Hepatocyte (in vitro differentiated cells): ENCODE measurements around the gene NHEJ1. TPM values are rescaled to one million over a fixed set of nuclear protein-coding genes. Genes with fewer than 3 reads are reported as not detected.

Source experiments
- DNase-seq: peaks from one replicate; pipeline ENCODE4 v3.0.0-alpha.2; 2016; ENCODE audit warnings: low spot score
- H2AFZ ChIP-seq: fragments of 200-600 bp; sonication (generic); 2 replicates; pipeline ENCODE4 v1.6.0; 2016; ENCODE audit warnings: antibody characterized with exemption, mild to moderate bottlenecking
- H3K27ac ChIP-seq: fragments of 200-600 bp; sonication (generic); 2 replicates; pipeline ENCODE4 v1.5.1; 2016; ENCODE audit warnings: mild to moderate bottlenecking
- H3K27me3 ChIP-seq: fragments of 200-600 bp; sonication (generic); 2 replicates; pipeline ENCODE4 v1.6.1; 2016
- H3K36me3 ChIP-seq: fragments of 200-600 bp; sonication (generic); replicated peaks from 2 replicates; pipeline ENCODE4 v1.5.1; 2016; ENCODE audit warnings: low read depth; ENCODE audit not compliant: insufficient read depth
- H3K4me1 ChIP-seq: fragments of 200-600 bp; sonication (generic); 2 replicates; pipeline ENCODE4 v1.5.1; 2016; ENCODE audit warnings: mild to moderate bottlenecking, moderate library complexity; ENCODE audit not compliant: insufficient read depth
- H3K4me2 ChIP-seq: fragments of 200-600 bp; sonication (generic); 2 replicates; pipeline ENCODE4 v1.6.0; 2016
- H3K4me3 ChIP-seq: fragments of 200-600 bp; sonication (generic); 2 replicates; pipeline ENCODE4 v1.5.1; 2016; ENCODE audit warnings: mild to moderate bottlenecking
- H3K79me2 ChIP-seq: fragments of 200-600 bp; sonication (generic); 2 replicates; pipeline ENCODE4 v1.6.0; 2017; ENCODE audit warnings: mild to moderate bottlenecking
- H3K9me2 ChIP-seq: fragments of 200-600 bp; sonication (generic); replicated peaks from 2 replicates; pipeline ENCODE4 v1.6.0; 2017; ENCODE audit warnings: mild to moderate bottlenecking; ENCODE audit not compliant: insufficient read depth
- H3K9me3 ChIP-seq: fragments of 200-600 bp; sonication (generic); 2 replicates; pipeline ENCODE4 v1.5.1; 2016; ENCODE audit warnings: low read depth, mild to moderate bottlenecking
- H4K20me1 ChIP-seq: fragments of 200-600 bp; sonication (generic); 2 replicates; pipeline ENCODE4 v1.6.0; 2016; ENCODE audit warnings: mild to moderate bottlenecking; ENCODE audit not compliant: insufficient read depth, poor library complexity, severe bottlenecking
- CTCF ChIP-seq: fragments of 200-600 bp; sonication (generic); IDR thresholded peaks from 2 replicates; pipeline ENCODE4 v1.5.1; 2016; ENCODE audit warnings: antibody characterized with exemption, mild to moderate bottlenecking; ENCODE audit not compliant: poor library complexity
- EZH2 ChIP-seq: fragments of 200-600 bp; sonication (generic); IDR thresholded peaks from 2 replicates; pipeline ENCODE4 v1.6.1; 2016; ENCODE audit warnings: antibody characterized with exemption, mild to moderate bottlenecking, borderline replicate concordance
- EZH2phosphoT487 ChIP-seq: fragments of 200-600 bp; sonication (generic); IDR thresholded peaks from one replicate; pipeline ENCODE4 v1.6.1; 2018; ENCODE audit warnings: antibody characterized with exemption, mild to moderate bottlenecking, low read depth, moderate library complexity; ENCODE audit not compliant: unreplicated experiment, severe bottlenecking
- WGBS: methylation state at CpG from one replicate; pipeline ENCODE4 v1.1.6; 2016; ENCODE audit warnings: low lambda C conversion rate; ENCODE audit errors: missing lambda C conversion rate; 5-methylcytosine and 5-hydroxymethylcytosine counted together
- polyA plus RNA-seq: library from polyadenylated mRNA; unstranded; fragments of >200 nt; fragmentation: Nextera tagmentation; extraction: Ambion mirVana; gene quantifications from 2 replicates; pipeline ENCODE4 v1.2.1, GENCODE V29; 2016
- total RNA-seq: library from RNA; depleted of rRNA; stranded (reverse); fragments of >200 nt; gene quantifications from 2 replicates; pipeline ENCODE4 v1.2.3, GENCODE V29; 2014

Gene NHEJ1
- total and polyA plus RNA-seq, 2 experiments from 2014 or later: 18.1 to 28.2 TPM

DNA sequence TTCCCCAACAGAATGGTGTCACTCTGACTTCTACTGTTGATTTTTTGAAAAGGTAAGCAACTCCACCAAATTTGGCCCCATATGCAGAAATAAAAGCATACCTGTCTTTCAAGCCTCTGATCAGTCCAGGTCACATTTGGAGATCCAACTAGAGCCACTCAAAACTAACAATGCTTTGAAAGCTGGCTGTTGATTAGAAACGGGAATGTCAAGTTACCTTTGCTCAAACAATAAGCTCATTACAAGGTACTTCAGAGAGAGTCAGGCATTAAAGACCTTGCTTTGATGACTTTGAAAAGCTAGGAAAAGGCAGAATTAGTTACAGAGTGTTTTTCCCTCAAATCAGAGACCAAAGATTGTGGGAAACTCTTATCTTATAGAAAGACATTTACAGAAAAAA lies 95.1 kb downstream of the NHEJ1 start:
- Histone ChIP-seq H3K4me1 (peaks cover 6% of the 10 kb centered on the region), H3K36me3 (no peaks in the 10 kb centered on the region), H3K4me2 (peak overlapping the region; percentile 21), H3K4me3 (no peak overlapping the region), H4K20me1 (no peaks in the 10 kb centered on the region), H3K27me3 (peaks cover 36% of the 10 kb centered on the region), H3K9me2 (no peaks in the 10 kb centered on the region), H3K27ac (peak overlapping the region; percentile 44), H3K79me2 (no peaks in the 10 kb centered on the region), H2AFZ (no peak overlapping the region), H3K9me3 (no peaks in the 10 kb centered on the region)
- no peak for DNase-seq
- TF ChIP-seq EZH2phosphoT487 (no peak), EZH2 (no peak), CTCF (no peak)
- 42% methylated on average over 1 of the region's 1 CpG for WGBS

DNA sequence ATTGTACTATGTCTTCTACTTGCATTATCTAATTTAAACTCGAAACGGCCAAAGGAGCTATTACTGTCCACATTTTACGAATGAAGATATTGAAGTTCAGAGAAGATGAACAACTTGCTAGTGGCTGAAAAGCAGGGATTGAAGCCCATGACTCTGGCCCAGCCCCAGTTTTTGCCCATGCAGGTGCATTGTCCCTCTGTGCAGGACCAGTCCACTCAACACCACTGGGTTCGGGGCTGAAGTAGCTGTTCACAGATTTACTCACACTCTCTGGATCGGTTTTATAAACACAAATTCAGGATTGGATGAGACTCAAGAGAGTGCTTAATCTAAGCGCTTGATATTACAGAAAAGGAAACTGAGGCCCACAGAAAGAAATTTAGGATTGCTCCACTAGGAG lies 98.5 kb downstream of the NHEJ1 start:
- H2AFZ ChIP-seq: no peak overlapping the region
- peaks cover 19% of the 10 kb centered on the region for H4K20me1 ChIP-seq
- no peaks in the 10 kb centered on the region for H3K9me2 ChIP-seq
- peaks cover 67% of the 10 kb centered on the region for H3K27me3 ChIP-seq
- no peak overlapping the region for H3K27ac ChIP-seq
- no peak for DNase-seq
- WGBS: 81% methylated on average over 6 of the region's 6 CpGs
- no peaks in the 10 kb centered on the region for H3K36me3 ChIP-seq
- H3K9me3 ChIP-seq: no peaks in the 10 kb centered on the region
- TF ChIP-seq EZH2phosphoT487 (no peak), EZH2 (no peak), CTCF (no peak)
- H3K4me3 ChIP-seq: no peak overlapping the region
- H3K79me2 ChIP-seq: peaks cover 17% of the 10 kb centered on the region
- peaks cover 6% of the 10 kb centered on the region for H3K4me1 ChIP-seq
- H3K4me2 ChIP-seq: no peak overlapping the region

GRCh38 chr2:219060821-219061791 lies 99.5 kb downstream of the NHEJ1 start, which contains the start of gene IHH:
IHH (minus strand) TSS chr2:219060921; CDS start chr2:219060467, 454 bp downstream.
- TF ChIP-seq EZH2phosphoT487: no peak
- TF ChIP-seq CTCF: no peak
- TF ChIP-seq EZH2: peak; percentile 91
- Histone ChIP-seq H3K4me3 (peak within 1 kb of the TSS; percentile 72), H3K27ac (peak within 1 kb of the TSS; percentile 61), H3K4me1 (peaks cover 6% of the 10 kb centered on the region), H3K36me3 (no peaks in the 10 kb centered on the region), H4K20me1 (peaks cover 28% of the 10 kb centered on the region), H2AFZ (no peak within 1 kb of the TSS), H3K9me2 (no peaks in the 10 kb centered on the region), H3K9me3 (no peaks in the 10 kb centered on the region), H3K79me2 (peaks cover 17% of the 10 kb centered on the region), H3K27me3 (peaks cover 76% of the 10 kb centered on the region), H3K4me2 (peak within 1 kb of the TSS; percentile 76)
- 8% methylated on average over 26 of the region's 76 CpGs for WGBS
- peak; percentile 80 for DNase-seq
